SJCRH30 (cell line): ENCODE measurements around the gene KCNC3. TPM values are rescaled to one million over a fixed set of nuclear protein-coding genes. Genes with fewer than 3 reads are reported as not detected.

Experiments used
- DNase-seq, 2 experiments: peaks; one replicate each; pipeline ENCODE4 v3.0.0-alpha.2; 2015 to 2020
- H3K27ac ChIP-seq: fragments of 250-450 bp; sonication (Bioruptor Pico); 2 replicates; pipeline ENCODE4 v1.5.1; 2020; ENCODE audit warnings: mild to moderate bottlenecking, moderate library complexity
- H3K27me3 ChIP-seq: fragments of 250-450 bp; sonication (Bioruptor Pico); 2 replicates; pipeline ENCODE4 v1.5.1; 2020; ENCODE audit warnings: mild to moderate bottlenecking, moderate library complexity
- H3K36me3 ChIP-seq: fragments of 250-450 bp; sonication (Bioruptor Pico); 2 replicates; pipeline ENCODE4 v1.5.1; 2020; ENCODE audit warnings: mild to moderate bottlenecking, moderate library complexity
- H3K4me1 ChIP-seq: fragments of 250-450 bp; sonication (Bioruptor Pico); 2 replicates; pipeline ENCODE4 v1.5.1; 2020; ENCODE audit warnings: mild to moderate bottlenecking, moderate library complexity
- H3K4me3 ChIP-seq: fragments of 250-450 bp; sonication (Bioruptor Pico); 2 replicates; pipeline ENCODE4 v1.5.1; 2020; ENCODE audit warnings: mild to moderate bottlenecking, moderate library complexity
- H3K9me3 ChIP-seq: fragments of 250-450 bp; sonication (Bioruptor Pico); replicated peaks from 2 replicates; pipeline ENCODE4 v1.5.1; 2020; ENCODE audit warnings: mild to moderate bottlenecking, moderate library complexity
- total RNA-seq: library from RNA; depleted of rRNA; stranded (reverse); fragments of >200 nt; shearing (Covaris generic); gene quantifications from 2 replicates; pipeline ENCODE4 v1.2.3, GENCODE V29; 2014; rRNA removed

Gene KCNC3
- total RNA-seq, 1 experiment from 2014 or later = 1.2 TPM

- no peaks in the 10 kb centered on the region for H3K9me3 ChIP-seq
- H3K4me3 ChIP-seq = no peak overlapping the region
- no peak overlapping the region for H3K27ac ChIP-seq
- H3K4me1 ChIP-seq = no peaks in the 10 kb centered on the region
- H3K27me3 ChIP-seq = no peaks in the 10 kb centered on the region
- no peak for DNase-seq
- peaks cover 9% of the 10 kb centered on the region for H3K36me3 ChIP-seq
Observed at GRCh38 chr19:50269653-50270052, 59.5 kb downstream of the KCNC3 start.

- no peaks in the 10 kb centered on the region for H3K9me3 ChIP-seq
- H3K27ac ChIP-seq = no peak overlapping the region
- peaks cover 9% of the 10 kb centered on the region for H3K36me3 ChIP-seq
- no peaks in the 10 kb centered on the region for H3K4me1 ChIP-seq
- H3K27me3 ChIP-seq = no peaks in the 10 kb centered on the region
- H3K4me3 ChIP-seq = no peak overlapping the region
- no peak for DNase-seq
Observed at GRCh38 chr19:50268501-50268900, 60.7 kb downstream of the KCNC3 start.

DNA sequence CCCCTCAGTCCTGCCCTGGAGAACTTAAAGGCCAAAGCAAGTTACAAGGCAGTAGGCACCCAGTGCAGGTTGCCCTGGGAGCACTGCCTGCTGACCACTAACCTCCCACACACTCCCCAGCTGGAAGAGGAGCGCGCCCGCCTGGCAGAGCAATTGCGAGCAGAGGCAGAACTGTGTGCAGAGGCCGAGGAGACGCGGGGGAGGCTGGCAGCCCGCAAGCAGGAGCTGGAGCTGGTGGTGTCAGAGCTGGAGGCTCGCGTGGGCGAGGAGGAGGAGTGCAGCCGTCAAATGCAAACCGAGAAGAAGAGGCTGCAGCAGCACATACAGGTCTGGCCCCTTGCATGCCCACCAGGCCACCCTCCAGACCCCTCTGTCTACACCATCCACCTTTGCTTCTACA is 61.1 kb downstream of the KCNC3 start:
- Histone ChIP-seq H3K9me3 (no peaks in the 10 kb centered on the region), H3K4me3 (no peak overlapping the region), H3K27me3 (no peaks in the 10 kb centered on the region), H3K36me3 (peaks cover 9% of the 10 kb centered on the region), H3K27ac (no peak overlapping the region), H3K4me1 (no peaks in the 10 kb centered on the region)
- DNase-seq = no peak

DNA sequence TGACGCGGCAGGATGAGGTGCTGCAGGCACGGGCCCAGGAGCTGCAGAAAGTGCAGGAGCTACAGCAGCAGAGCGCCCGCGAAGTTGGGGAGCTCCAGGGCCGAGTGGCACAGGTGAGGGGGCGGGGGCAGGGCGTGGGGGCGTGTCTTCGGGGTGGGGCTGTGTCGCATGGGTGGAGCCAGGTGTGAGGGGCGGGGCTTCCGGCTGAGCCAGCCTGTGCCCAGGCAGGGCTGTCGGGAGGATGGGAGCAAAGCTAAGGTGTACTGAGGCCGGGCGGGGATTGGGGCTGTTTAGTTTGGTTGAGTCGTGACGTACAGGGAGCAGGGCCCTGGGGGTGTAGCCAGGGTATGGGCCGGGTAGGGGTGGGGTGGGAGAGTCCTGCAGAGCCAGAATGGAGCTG is 62.3 kb downstream of the KCNC3 start:
- no peaks in the 10 kb centered on the region for H3K27me3 ChIP-seq
- H3K36me3 ChIP-seq = peaks cover 7% of the 10 kb centered on the region
- peak in 1 of 2 experiments; percentile 22 for DNase-seq
- H3K27ac ChIP-seq = no peak overlapping the region
- no peaks in the 10 kb centered on the region for H3K9me3 ChIP-seq
- H3K4me1 ChIP-seq = no peaks in the 10 kb centered on the region
- no peak overlapping the region for H3K4me3 ChIP-seq

DNA sequence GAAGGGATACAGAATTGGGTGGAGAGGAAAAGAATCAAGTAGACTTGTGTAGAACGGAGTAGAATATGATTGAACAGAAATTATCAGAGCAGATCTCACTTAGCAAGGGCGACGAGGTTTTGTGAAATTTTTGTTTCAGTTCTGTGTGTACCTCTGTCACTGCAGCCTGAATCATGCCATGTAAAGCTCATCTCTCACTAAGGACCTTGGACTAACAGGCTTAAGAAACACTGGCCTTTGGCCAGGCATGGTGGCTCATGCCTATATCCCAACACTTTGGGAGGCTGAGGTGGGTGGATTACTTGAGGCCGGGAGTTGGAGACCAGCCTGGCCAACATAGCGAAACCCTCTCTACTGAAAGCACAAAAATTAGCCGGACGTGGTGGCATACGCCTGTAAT is 63.1 kb downstream of the KCNC3 start:
- no peak for DNase-seq
- no peak overlapping the region for H3K27ac ChIP-seq
- no peak overlapping the region for H3K4me3 ChIP-seq

GRCh38 chr19:50264483-50265186 is 64.5 kb downstream of the KCNC3 start:
- H3K9me3 ChIP-seq = no peaks in the 10 kb centered on the region
- H3K4me1 ChIP-seq = no peaks in the 10 kb centered on the region
- H3K36me3 ChIP-seq = peaks cover 7% of the 10 kb centered on the region; the same call in 1 of the 2 replicates
- H3K27ac ChIP-seq = no peak overlapping the region
- no peak for DNase-seq
- no peak overlapping the region for H3K4me3 ChIP-seq
- H3K27me3 ChIP-seq = no peaks in the 10 kb centered on the region

More for the DNA sequence above, 63.1 kb downstream of the KCNC3 start:
- H3K9me3 ChIP-seq = no peaks in the 10 kb centered on the region
- H3K27me3 ChIP-seq = no peaks in the 10 kb centered on the region
- no peaks in the 10 kb centered on the region for H3K4me1 ChIP-seq
- peaks cover 7% of the 10 kb centered on the region; the same call in 1 of the 2 replicates for H3K36me3 ChIP-seq

- Histone ChIP-seq H3K27ac (no peak overlapping the region), H3K27me3 (no peaks in the 10 kb centered on the region), H3K36me3 (peaks cover 3% of the 10 kb centered on the region; the same call in 1 of the 2 replicates), H3K4me3 (no peak overlapping the region), H3K9me3 (no peaks in the 10 kb centered on the region), H3K4me1 (no peaks in the 10 kb centered on the region)
- DNase-seq = no peak
Observed at GRCh38 chr19:50263176-50263575, 66.0 kb downstream of the KCNC3 start.

Other genes with a start within 250 kb of the KCNC3 start
- 0.24 TPM in 1 of 2 replicates, not detected in the other for gene IZUMO2, start 166.1 kb downstream of the KCNC3 start, total RNA-seq
- gene MYH14, start 125.8 kb downstream of the KCNC3 start, total RNA-seq = 25.5 and 25.7 TPM in 2 replicates
- gene NAPSA, start 36.3 kb upstream of the KCNC3 start, total RNA-seq = 0.08 and 0.18 TPM in 2 replicates
- gene NR1H2, start 47.1 kb upstream of the KCNC3 start, total RNA-seq = 22.3 and 22.6 TPM in 2 replicates
- gene POLD1, start 55.0 kb upstream of the KCNC3 start, total RNA-seq = 74.4 and 75.2 TPM in 2 replicates
- 0.83 and 2.8 TPM in 2 replicates for gene SPIB, start 89.6 kb upstream of the KCNC3 start, total RNA-seq
- 13.8 and 14.7 TPM in 2 replicates for gene MYBPC2, start 103.5 kb upstream of the KCNC3 start, total RNA-seq
- gene EMC10, start 147.1 kb upstream of the KCNC3 start, total RNA-seq = 52.7 and 56.3 TPM in 2 replicates
- 0.89 and 1.2 TPM in 2 replicates for gene GARIN5A, start 147.5 kb upstream of the KCNC3 start, total RNA-seq
- 17.7 and 23.8 TPM in 2 replicates for gene JOSD2, start 181.8 kb upstream of the KCNC3 start, total RNA-seq
- gene ASPDH, start 184.5 kb upstream of the KCNC3 start, total RNA-seq = not detected in 2 replicates
- gene LRRC4B, start 239.1 kb upstream of the KCNC3 start, total RNA-seq = 0.02 and 0.13 TPM in 2 replicates